H1 (cell line): Measurements from ENCODE around the gene PIP4K2C. TPM values are rescaled to one million over a fixed set of nuclear protein-coding genes. Genes with fewer than 3 reads are reported as not detected.

Source experiments
- CTCF ChIA-PET: fragments of 300-600 bp; sonication (Branson Sonifier 250); formaldehyde crosslinking; loops from one replicate; lab custom pipeline; 2021; ENCODE audit not compliant: partially characterized antibody; lab: Charles Lee
- POLR2A ChIA-PET: fragments of 300-600 bp; sonication (Branson Sonifier 250); formaldehyde crosslinking; loops from one replicate; lab custom pipeline; 2021; ENCODE audit warnings: inconsistent platforms; ENCODE audit not compliant: partially characterized antibody; lab: Charles Lee
- DNase-seq, 2 experiments: peaks; one replicate each; pipeline versions ENCODE4 v3.0.0 to v3.0.0-alpha.2; 2010 to 2022; ENCODE audit warnings: low spot score in 2 of 2, low read depth in 1 of 2, mixed read lengths in 1 of 2
- FAIRE-seq: peaks from 2 replicates; lab custom pipeline; 2011; peaks lifted over from hg19 to GRCh38; lab: Jason Lieb, UNC
- H2AFZ ChIP-seq: 2 replicates; pipeline ENCODE4 v1.8.1; 2012; ENCODE audit warnings: low read length, inconsistent platforms
- H2AK5ac ChIP-seq: 2 replicates; pipeline ENCODE4 v1.6.1; 2013; ENCODE audit warnings: low read depth, low read length
- H2BK120ac ChIP-seq: replicated peaks from 2 replicates; pipeline ENCODE3; 2013; ENCODE audit warnings: low read depth, low read length, inconsistent platforms
- H2BK12ac ChIP-seq: 2 replicates; pipeline ENCODE4 v1.6.1; 2013; ENCODE audit warnings: low read depth, low read length
- H2BK15ac ChIP-seq: 2 replicates; pipeline ENCODE4 v1.6.1; 2013; ENCODE audit warnings: low read length
- H2BK20ac ChIP-seq: 2 replicates; pipeline ENCODE4 v1.6.1; 2013; ENCODE audit warnings: low read length
- H2BK5ac ChIP-seq: 2 replicates; pipeline ENCODE4 v1.6.1; 2013; ENCODE audit warnings: low read depth, low read length
- H3K14ac ChIP-seq: 2 replicates; pipeline ENCODE4 v1.6.1; 2013; ENCODE audit warnings: inconsistent platforms; ENCODE audit not compliant: insufficient read length
- H3K18ac ChIP-seq: 2 replicates; pipeline ENCODE4 v1.6.1; 2013; ENCODE audit warnings: low read length; ENCODE audit errors: extremely low read depth
- H3K23ac ChIP-seq: 2 replicates; pipeline ENCODE4 v1.6.1; 2013; ENCODE audit warnings: inconsistent platforms; ENCODE audit not compliant: insufficient read length
- H3K23me2 ChIP-seq: 2 replicates; pipeline ENCODE4 v1.6.1; 2013; ENCODE audit warnings: low read depth, low read length
- H3K27ac ChIP-seq: 2 replicates; pipeline ENCODE4 v1.6.1; 2011; ENCODE audit warnings: low read depth, low read length, inconsistent platforms
- H3K27me3 ChIP-seq, 4 experiments: replicated peaks in 1 of 4; 1 replicate in 1 of 4; 2 replicates in 3 of 4; pipeline versions ENCODE4 v1.6.1 to v1.8.1; 2011 to 2013; ENCODE audit warnings: low read length in 3 of 4, mild to moderate bottlenecking in 3 of 4, inconsistent platforms in 2 of 4, mixed read lengths in 2 of 4, moderate library complexity in 1 of 4; ENCODE audit not compliant: control insufficient read depth in 3 of 4, insufficient read depth in 3 of 4; ENCODE audit errors: extremely low read depth in 1 of 4
- H3K36me3 ChIP-seq, 4 experiments: 2 replicates each; pipeline versions ENCODE4 v1.6.1 to v1.8.1; 2011 to 2013; ENCODE audit warnings: mild to moderate bottlenecking in 4 of 4, low read length in 3 of 4, moderate library complexity in 2 of 4, control low read depth in 1 of 4, inconsistent platforms in 1 of 4; ENCODE audit not compliant: insufficient read depth in 4 of 4, control insufficient read depth in 2 of 4
- H3K4ac ChIP-seq: replicated peaks from 2 replicates; pipeline ENCODE3; 2013; ENCODE audit warnings: low read length, low read depth, mixed read lengths, inconsistent platforms; ENCODE audit not compliant: insufficient read length
- H3K4me1 ChIP-seq, 4 experiments: replicated peaks in 1 of 4; 1 replicate in 1 of 4; 2 replicates in 3 of 4; pipeline versions ENCODE4 v1.6.1 to v1.8.1; 2011 to 2013; ENCODE audit warnings: low read length in 3 of 4, inconsistent platforms in 2 of 4, mixed read lengths in 1 of 4; ENCODE audit not compliant: insufficient read depth in 4 of 4, control insufficient read depth in 3 of 4
- H3K4me2 ChIP-seq, 2 experiments: 2 replicates each; pipeline versions ENCODE4 v1.6.1 to v1.8.1; 2011 to 2013; ENCODE audit warnings: low read depth in 2 of 2, low read length in 2 of 2, control low read depth in 1 of 2, inconsistent platforms in 1 of 2, mild to moderate bottlenecking in 1 of 2; ENCODE audit not compliant: insufficient read depth in 1 of 2
- H3K4me3 ChIP-seq, 4 experiments: fragments of 200-600, 300-600 bp in 1 of 4; sonication (generic), shearing (Covaris generic), sonication (Bioruptor Twin) in 1 of 4; 2 replicates each; pipeline versions ENCODE4 v1.5.1 to v1.8.1; 2011 to 2016; ENCODE audit warnings: low read length in 4 of 4, low read depth in 3 of 4, control low read depth in 2 of 4, inconsistent platforms in 2 of 4, mild to moderate bottlenecking in 2 of 4, mixed read lengths in 1 of 4, moderate library complexity in 1 of 4; ENCODE audit not compliant: insufficient read depth in 2 of 4; ENCODE audit errors: extremely low read depth in 1 of 4
- H3K56ac ChIP-seq: replicated peaks from 2 replicates; pipeline ENCODE3; 2013; ENCODE audit warnings: low read depth, mild to moderate bottlenecking, mixed read lengths, low read length, inconsistent platforms; ENCODE audit not compliant: insufficient read length
- H3K79me1 ChIP-seq: 2 replicates; pipeline ENCODE4 v1.6.1; 2013; ENCODE audit warnings: low read depth, low read length, control low read depth
- H3K79me2 ChIP-seq, 2 experiments: 2 replicates each; pipeline versions ENCODE4 v1.6.1 to v1.8.1; 2012 to 2013; ENCODE audit warnings: low read length in 2 of 2, mild to moderate bottlenecking in 2 of 2, inconsistent platforms in 1 of 2; ENCODE audit not compliant: insufficient read depth in 2 of 2, control insufficient read depth in 1 of 2
- H3K9ac ChIP-seq, 4 experiments: replicated peaks in 1 of 4; 1 replicate in 1 of 4; 2 replicates in 3 of 4; pipeline versions ENCODE4 v1.6.1 to v1.8.1; 2011 to 2013; ENCODE audit warnings: low read depth in 3 of 4, low read length in 3 of 4, control low read depth in 2 of 4, mild to moderate bottlenecking in 2 of 4, moderate library complexity in 2 of 4, inconsistent platforms in 1 of 4; ENCODE audit errors: extremely low read depth in 1 of 4
- H3K9me3 ChIP-seq, 2 experiments: 2 replicates each; pipeline versions ENCODE4 v1.6.1 to v1.8.1; 2012 to 2013; ENCODE audit warnings: mild to moderate bottlenecking in 2 of 2, moderate library complexity in 2 of 2, control low read depth in 1 of 2, inconsistent platforms in 1 of 2, low read depth in 1 of 2, low read length in 1 of 2, mixed read lengths in 1 of 2; ENCODE audit not compliant: insufficient read depth in 2 of 2
- H4K20me1 ChIP-seq, 2 experiments: replicated peaks in 1 of 2; 2 replicates each; pipeline versions ENCODE3 to v1.8.1; 2011 to 2013; ENCODE audit warnings: inconsistent platforms in 2 of 2, low read length in 2 of 2, mild to moderate bottlenecking in 1 of 2; ENCODE audit not compliant: insufficient read depth in 2 of 2, control insufficient read depth in 1 of 2
- H4K5ac ChIP-seq: 2 replicates; pipeline ENCODE4 v1.6.1; 2013; ENCODE audit warnings: low read length, low read depth, mixed read lengths, inconsistent platforms; ENCODE audit not compliant: insufficient read length
- H4K8ac ChIP-seq: 2 replicates; pipeline ENCODE4 v1.8.0; 2013; ENCODE audit warnings: mild to moderate bottlenecking, moderate library complexity, low read length, inconsistent platforms; ENCODE audit not compliant: insufficient read depth; ENCODE audit errors: extremely low read depth
- H4K91ac ChIP-seq: replicated peaks from 2 replicates; pipeline ENCODE3; 2013; ENCODE audit warnings: low read length, mixed read lengths, inconsistent platforms; ENCODE audit not compliant: insufficient read length
- CTBP2 ChIP-seq: IDR thresholded peaks from 2 replicates; pipeline ENCODE4 v1.7.0; 2011; ENCODE audit warnings: borderline replicate concordance, mild to moderate bottlenecking, moderate library complexity, mixed read lengths, low read length; ENCODE audit not compliant: insufficient read depth, insufficient read length
- GABPA ChIP-seq: IDR thresholded peaks from 2 replicates; pipeline ENCODE4 v1.6.1; 2011; ENCODE audit warnings: mild to moderate bottlenecking, low read length, moderate library complexity, borderline replicate concordance; ENCODE audit not compliant: insufficient read depth
- HDAC2 ChIP-seq, 2 experiments: fragments of 300-600 bp in 1 of 2; sonication (generic) in 1 of 2; IDR thresholded peaks; 2 replicates each; pipeline ENCODE4 v1.6.1; 2011 to 2012; ENCODE audit warnings: low read depth in 2 of 2, low read length in 2 of 2, mild to moderate bottlenecking in 2 of 2, moderate library complexity in 2 of 2, borderline replicate concordance in 1 of 2, inconsistent platforms in 1 of 2
- SIN3A ChIP-seq, 2 experiments: IDR thresholded peaks in 1 of 2; conservative IDR thresholded peaks in 1 of 2; 2 replicates each; pipeline ENCODE4 v1.6.1; 2011 to 2012; ENCODE audit warnings: low read length in 2 of 2, improper control_type of control experiment in 1 of 2, low read depth in 1 of 2, mild to moderate bottlenecking in 1 of 2
- TAF7 ChIP-seq: optimal IDR thresholded peaks from 2 replicates; pipeline ENCODE3; 2011; ENCODE audit warnings: low read depth, mild to moderate bottlenecking, inconsistent platforms, low read length, moderate library complexity, borderline replicate concordance
- WGBS, 2 experiments: shearing (Covaris generic) in 1 of 2; methylation state at CpG; one replicate each; pipeline versions ENCODE4 v1.1.6 to v1.1.7; 2013 to 2015; ENCODE audit warnings: low lambda C conversion rate in 2 of 2, mixed read lengths in 2 of 2, inconsistent platforms in 1 of 2, low coverage in 1 of 2, missing lambda C conversion rate in 1 of 2; ENCODE audit not compliant: insufficient replicate concordance in 2 of 2, insufficient coverage in 1 of 2, insufficient read length in 1 of 2; ENCODE audit errors: extremely low coverage in 1 of 2, missing lambda C conversion rate in 1 of 2; 5-methylcytosine and 5-hydroxymethylcytosine counted together
- polyA plus RNA-seq, 7 experiments: library from polyadenylated mRNA; depleted of rRNA in 3 of 7; stranded (reverse) in 5 of 7; unstranded in 2 of 7; fragments of >200 nt in 5 of 7; fragments of 200-250 nt in 2 of 7; gene quantifications; 1 replicate in 5 of 7; 2 replicates in 1 of 7; 4 replicates in 1 of 7; pipeline versions ENCODE4 v1.2.1 to v1.2.3, GENCODE V29; 2011 to 2013; ENCODE audit warnings: missing spikeins in 2 of 7, mixed read lengths in 2 of 7
- total RNA-seq: library from RNA; stranded (reverse); fragmentation: NEBNext Ultra II Directional; extraction: Animal tissue kit (Norgen Biotek cat#: 25700); gene quantifications from 2 replicates; pipeline ENCODE4 v1.2.1, GENCODE V29; 2021
- TF ChIP-seq, protein P1 (sequence below): IDR thresholded peaks from 2 replicates; pipeline ENCODE4 v1.6.1; 2011; ENCODE audit warnings: low read depth, mild to moderate bottlenecking, low read length; ENCODE audit not compliant: insufficient read depth
- TF ChIP-seq, protein P2 (sequence below): IDR thresholded peaks from 2 replicates; pipeline ENCODE4 v1.6.1; 2012; ENCODE audit warnings: low read length, inconsistent platforms

Gene PIP4K2C
- total and polyA plus RNA-seq, 2 of the 8 experiments (the other 6 are each of a cell fraction or from before 2014, with no cell fraction given): 25.0 to 27.1 TPM

DNA sequence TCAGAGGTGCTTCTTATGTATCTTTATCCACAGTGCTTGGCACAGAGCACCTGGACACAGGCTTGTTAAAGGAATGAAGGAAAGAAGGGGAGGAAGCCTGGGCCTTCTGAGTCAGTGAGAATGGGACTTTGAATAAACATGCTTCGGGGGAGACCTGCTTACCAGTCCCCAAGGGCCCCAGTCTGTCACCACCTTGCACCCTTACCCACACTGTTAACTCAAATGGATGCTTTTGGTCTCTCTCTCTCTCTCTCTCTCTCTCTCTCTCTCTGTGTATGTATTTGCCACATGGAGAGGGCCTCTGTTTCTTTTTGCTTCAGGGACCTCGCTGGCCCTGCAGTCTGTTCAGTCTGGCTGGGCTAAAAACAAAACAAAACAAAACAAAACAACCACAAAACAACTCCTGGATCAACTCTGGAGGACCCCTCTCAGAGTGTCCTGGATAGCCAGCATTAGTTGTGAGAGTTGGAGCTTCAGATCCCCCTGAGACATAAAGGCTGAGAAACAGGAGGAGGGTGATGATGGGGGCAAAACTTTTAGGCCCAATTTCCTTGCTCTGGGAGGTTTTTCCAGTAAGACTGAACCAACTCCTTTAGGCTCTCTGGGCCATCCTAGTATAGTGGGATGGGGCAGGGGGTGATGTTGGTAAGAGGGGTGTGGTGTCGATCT lies 39.2 kb upstream of the PIP4K2C start:
- no peak overlapping the region; the same call in 1 of the 2 replicates for H3K18ac ChIP-seq
- no peak overlapping the region for H2BK20ac ChIP-seq
- 0 out of 7 replicates have a peak overlapping the region, but pooled peaks of 1 of the 4 experiments have one; percentile 22 for H3K9ac ChIP-seq
- TF ChIP-seq, protein P1, sequence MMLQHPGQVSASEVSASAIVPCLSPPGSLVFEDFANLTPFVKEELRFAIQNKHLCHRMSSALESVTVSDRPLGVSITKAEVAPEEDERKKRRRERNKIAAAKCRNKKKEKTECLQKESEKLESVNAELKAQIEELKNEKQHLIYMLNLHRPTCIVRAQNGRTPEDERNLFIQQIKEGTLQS: no peak
- TF ChIP-seq TAF7 (no peak), SIN3A (conservative IDR thresholded peaks at IDR 0.05 in 1 of 2, IDR thresholded peaks at IDR 0.05 in 1 of 2; ENCODE audit: low read depth in 1 of 2, low read length in 2 of 2) (no peak), HDAC2 (IDR thresholded peaks at IDR 0.05; ENCODE audit: borderline replicate concordance in 1 of 2, low read depth in 2 of 2, low read length in 2 of 2) (no peak), CTBP2 (no peak), GABPA (no peak)
- TF ChIP-seq, protein P2, sequence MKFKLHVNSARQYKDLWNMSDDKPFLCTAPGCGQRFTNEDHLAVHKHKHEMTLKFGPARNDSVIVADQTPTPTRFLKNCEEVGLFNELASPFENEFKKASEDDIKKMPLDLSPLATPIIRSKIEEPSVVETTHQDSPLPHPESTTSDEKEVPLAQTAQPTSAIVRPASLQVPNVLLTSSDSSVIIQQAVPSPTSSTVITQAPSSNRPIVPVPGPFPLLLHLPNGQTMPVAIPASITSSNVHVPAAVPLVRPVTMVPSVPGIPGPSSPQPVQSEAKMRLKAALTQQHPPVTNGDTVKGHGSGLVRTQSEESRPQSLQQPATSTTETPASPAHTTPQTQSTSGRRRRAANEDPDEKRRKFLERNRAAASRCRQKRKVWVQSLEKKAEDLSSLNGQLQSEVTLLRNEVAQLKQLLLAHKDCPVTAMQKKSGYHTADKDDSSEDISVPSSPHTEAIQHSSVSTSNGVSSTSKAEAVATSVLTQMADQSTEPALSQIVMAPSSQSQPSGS: no peak
- H3K23ac ChIP-seq: no peak overlapping the region
- no peak for FAIRE-seq
- H2BK15ac ChIP-seq: no peak overlapping the region
- no peak overlapping the region for H3K56ac ChIP-seq
- H3K4me2 ChIP-seq: peak overlapping the region; percentile 40 to 69; a peak in 3 of 4 replicates
- ChIA-PET POLR2A (interaction anchor here (0.9 to 2.5 kb wide), 7 partner anchors 13 to 93 kb away, joined by 3 to 9 read pairs (median 3); partner anchors contain the start of gene DDIT3), CTCF (interaction anchor here (0.6 to 3.1 kb wide), 6 partner anchors 11 to 184 kb away, joined by 3 to 26 read pairs (median 3); no protein-coding TSS in a partner anchor)
- no peak overlapping the region for H4K5ac ChIP-seq
- H3K27me3 ChIP-seq: peaks cover 0 to 5% (median 3%) of the 10 kb centered on the region in 4 experiments; a peak in 2 of 7 replicates
- H2AFZ ChIP-seq: no peak overlapping the region
- no peak overlapping the region for H2AK5ac ChIP-seq
- no peak overlapping the region for H4K8ac ChIP-seq
- no peak overlapping the region for H3K14ac ChIP-seq
- H3K4ac ChIP-seq: no peak overlapping the region
- DNase-seq: no peak
- peaks cover 4 to 20% (median 11%) of the 10 kb centered on the region in 4 experiments; a peak in 6 of 7 replicates for H3K4me1 ChIP-seq
- H3K23me2 ChIP-seq: peaks cover 13% of the 10 kb centered on the region
- H3K4me3 ChIP-seq: peak overlapping the region in 2 of 4 experiments; percentile 11 to 96; a peak in 2 of 8 replicates
- H2BK12ac ChIP-seq: no peak overlapping the region
- H3K79me2 ChIP-seq: peaks cover 0 to 34% of the 10 kb centered on the region in 2 experiments; a peak in 2 of 4 replicates
- no peak overlapping the region for H2BK120ac ChIP-seq
- no peak overlapping the region for H3K27ac ChIP-seq
- H4K20me1 ChIP-seq: peaks cover 7 to 9% of the 10 kb centered on the region in 2 experiments
- peaks cover 10% of the 10 kb centered on the region for H3K79me1 ChIP-seq
- H3K36me3 ChIP-seq: no peaks in the 10 kb centered on the region; a peak in 1 of 8 replicates
- H3K9me3 ChIP-seq: no peaks in the 10 kb centered on the region
- WGBS, 2 experiments: 81% methylated on average over 3 of the region's 3 CpGs; no CpG with 5 or more reads in 1 of the 2 experiments
- no peak overlapping the region for H4K91ac ChIP-seq
- H2BK5ac ChIP-seq: no peak overlapping the region
